ENCODE results near the gene APAF1. TPM values are rescaled to one million over a fixed set of nuclear protein-coding genes. Genes with fewer than 3 reads are reported as not detected.

Gene APAF1
- total and polyA plus RNA-seq, 10 of the 15 experiments (the other 5 are each of a cell fraction or from before 2014, with no cell fraction given): 4.2 to 19.1 (median 14.2) TPM

DNA sequence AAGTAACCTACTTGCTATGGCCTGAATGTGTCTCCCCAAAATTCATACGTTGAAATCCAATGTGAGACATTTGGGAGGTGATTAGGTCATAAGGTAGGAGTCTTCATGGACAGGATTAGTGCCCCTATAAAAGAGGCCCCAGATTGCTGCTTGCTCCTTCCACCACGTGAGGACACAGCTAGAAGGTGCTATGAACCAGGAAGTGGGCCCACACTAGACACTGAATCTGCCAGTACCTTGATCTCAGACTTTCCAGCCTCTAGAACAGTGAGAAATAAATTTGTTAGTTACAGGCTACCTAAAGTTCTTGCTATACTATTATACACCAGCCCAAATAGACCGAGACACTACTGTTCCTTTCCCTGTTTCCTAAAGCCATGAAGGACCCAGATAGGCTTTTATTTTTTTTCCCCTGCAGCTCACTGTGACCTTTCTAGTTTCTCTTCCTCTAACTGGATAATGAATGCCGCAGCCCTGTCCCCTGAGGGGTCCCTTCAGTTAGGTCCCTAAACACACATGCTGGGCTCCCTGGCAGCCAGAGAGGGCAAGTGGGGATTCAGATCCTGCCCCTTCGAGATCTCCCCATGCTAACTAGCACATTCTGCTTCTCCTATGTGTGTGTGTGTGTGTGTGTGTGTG is 32.3 kb upstream of the APAF1 start (continued):
- TF ChIP-seq NBN (IDR thresholded peaks at IDR 0.05) (peak; percentile 69; the same call in 1 of the 2 replicates), RFX5 (IDR thresholded peaks at IDR 0.05; ENCODE audit: low read depth, low read length) (no peak), NFIC (IDR thresholded peaks at IDR 0.05; ENCODE audit: low read depth, low read length) (no peak), NFYA (IDR thresholded peaks at IDR 0.05; ENCODE audit: borderline replicate concordance, low read depth, low read length) (no peak), JUND (IDR thresholded peaks at IDR 0.05; ENCODE audit: low read depth, low read length) (no peak), HCFC1 (IDR thresholded peaks at IDR 0.05; ENCODE audit: low read length) (no peak), MYC (IDR thresholded peaks at IDR 0.05; ENCODE audit: insufficient read depth, insufficient read length, insufficient replicate concordance, low read length, severe bottlenecking) (no peak), TCF7 (IDR thresholded peaks at IDR 0.05; ENCODE audit: borderline replicate concordance) (no peak), STAT1 (conservative IDR thresholded peaks at IDR 0.05) (no peak), ZNF384 (IDR thresholded peaks at IDR 0.05; ENCODE audit: borderline replicate concordance, low read depth, low read length) (peak; percentile 86), POLR2AphosphoS2 (IDR thresholded peaks at IDR 0.05; ENCODE audit: low read depth, low read length) (no peak), IKZF1 (conservative IDR thresholded peaks at IDR 0.05) (peak; percentile 66), GABPA (IDR thresholded peaks at IDR 0.05; ENCODE audit: low read depth) (no peak), FOXM1 (IDR thresholded peaks at IDR 0.05; ENCODE audit: low read depth, low read length) (no peak), SMAD5 (IDR thresholded peaks at IDR 0.05; ENCODE audit: low read depth) (no peak)
- TF ChIP-seq, protein P1, sequence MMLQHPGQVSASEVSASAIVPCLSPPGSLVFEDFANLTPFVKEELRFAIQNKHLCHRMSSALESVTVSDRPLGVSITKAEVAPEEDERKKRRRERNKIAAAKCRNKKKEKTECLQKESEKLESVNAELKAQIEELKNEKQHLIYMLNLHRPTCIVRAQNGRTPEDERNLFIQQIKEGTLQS (IDR thresholded peaks at IDR 0.05; ENCODE audit: borderline replicate concordance, extremely low read depth, low read depth, low read length): no peak
- TF ChIP-seq, protein P2, sequence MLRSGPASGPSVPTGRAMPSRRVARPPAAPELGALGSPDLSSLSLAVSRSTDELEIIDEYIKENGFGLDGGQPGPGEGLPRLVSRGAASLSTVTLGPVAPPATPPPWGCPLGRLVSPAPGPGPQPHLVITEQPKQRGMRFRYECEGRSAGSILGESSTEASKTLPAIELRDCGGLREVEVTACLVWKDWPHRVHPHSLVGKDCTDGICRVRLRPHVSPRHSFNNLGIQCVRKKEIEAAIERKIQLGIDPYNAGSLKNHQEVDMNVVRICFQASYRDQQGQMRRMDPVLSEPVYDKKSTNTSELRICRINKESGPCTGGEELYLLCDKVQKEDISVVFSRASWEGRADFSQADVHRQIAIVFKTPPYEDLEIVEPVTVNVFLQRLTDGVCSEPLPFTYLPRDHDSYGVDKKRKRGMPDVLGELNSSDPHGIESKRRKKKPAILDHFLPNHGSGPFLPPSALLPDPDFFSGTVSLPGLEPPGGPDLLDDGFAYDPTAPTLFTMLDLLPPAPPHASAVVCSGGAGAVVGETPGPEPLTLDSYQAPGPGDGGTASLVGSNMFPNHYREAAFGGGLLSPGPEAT (IDR thresholded peaks at IDR 0.05; ENCODE audit: low read depth): peak; percentile 77; the same call in 1 of the 2 replicates
- TF ChIP-seq, protein P3, sequence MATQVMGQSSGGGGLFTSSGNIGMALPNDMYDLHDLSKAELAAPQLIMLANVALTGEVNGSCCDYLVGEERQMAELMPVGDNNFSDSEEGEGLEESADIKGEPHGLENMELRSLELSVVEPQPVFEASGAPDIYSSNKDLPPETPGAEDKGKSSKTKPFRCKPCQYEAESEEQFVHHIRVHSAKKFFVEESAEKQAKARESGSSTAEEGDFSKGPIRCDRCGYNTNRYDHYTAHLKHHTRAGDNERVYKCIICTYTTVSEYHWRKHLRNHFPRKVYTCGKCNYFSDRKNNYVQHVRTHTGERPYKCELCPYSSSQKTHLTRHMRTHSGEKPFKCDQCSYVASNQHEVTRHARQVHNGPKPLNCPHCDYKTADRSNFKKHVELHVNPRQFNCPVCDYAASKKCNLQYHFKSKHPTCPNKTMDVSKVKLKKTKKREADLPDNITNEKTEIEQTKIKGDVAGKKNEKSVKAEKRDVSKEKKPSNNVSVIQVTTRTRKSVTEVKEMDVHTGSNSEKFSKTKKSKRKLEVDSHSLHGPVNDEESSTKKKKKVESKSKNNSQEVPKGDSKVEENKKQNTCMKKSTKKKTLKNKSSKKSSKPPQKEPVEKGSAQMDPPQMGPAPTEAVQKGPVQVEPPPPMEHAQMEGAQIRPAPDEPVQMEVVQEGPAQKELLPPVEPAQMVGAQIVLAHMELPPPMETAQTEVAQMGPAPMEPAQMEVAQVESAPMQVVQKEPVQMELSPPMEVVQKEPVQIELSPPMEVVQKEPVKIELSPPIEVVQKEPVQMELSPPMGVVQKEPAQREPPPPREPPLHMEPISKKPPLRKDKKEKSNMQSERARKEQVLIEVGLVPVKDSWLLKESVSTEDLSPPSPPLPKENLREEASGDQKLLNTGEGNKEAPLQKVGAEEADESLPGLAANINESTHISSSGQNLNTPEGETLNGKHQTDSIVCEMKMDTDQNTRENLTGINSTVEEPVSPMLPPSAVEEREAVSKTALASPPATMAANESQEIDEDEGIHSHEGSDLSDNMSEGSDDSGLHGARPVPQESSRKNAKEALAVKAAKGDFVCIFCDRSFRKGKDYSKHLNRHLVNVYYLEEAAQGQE (IDR thresholded peaks at IDR 0.05; ENCODE audit: low read depth, low read length): no peak
- TF ChIP-seq, protein P4, sequence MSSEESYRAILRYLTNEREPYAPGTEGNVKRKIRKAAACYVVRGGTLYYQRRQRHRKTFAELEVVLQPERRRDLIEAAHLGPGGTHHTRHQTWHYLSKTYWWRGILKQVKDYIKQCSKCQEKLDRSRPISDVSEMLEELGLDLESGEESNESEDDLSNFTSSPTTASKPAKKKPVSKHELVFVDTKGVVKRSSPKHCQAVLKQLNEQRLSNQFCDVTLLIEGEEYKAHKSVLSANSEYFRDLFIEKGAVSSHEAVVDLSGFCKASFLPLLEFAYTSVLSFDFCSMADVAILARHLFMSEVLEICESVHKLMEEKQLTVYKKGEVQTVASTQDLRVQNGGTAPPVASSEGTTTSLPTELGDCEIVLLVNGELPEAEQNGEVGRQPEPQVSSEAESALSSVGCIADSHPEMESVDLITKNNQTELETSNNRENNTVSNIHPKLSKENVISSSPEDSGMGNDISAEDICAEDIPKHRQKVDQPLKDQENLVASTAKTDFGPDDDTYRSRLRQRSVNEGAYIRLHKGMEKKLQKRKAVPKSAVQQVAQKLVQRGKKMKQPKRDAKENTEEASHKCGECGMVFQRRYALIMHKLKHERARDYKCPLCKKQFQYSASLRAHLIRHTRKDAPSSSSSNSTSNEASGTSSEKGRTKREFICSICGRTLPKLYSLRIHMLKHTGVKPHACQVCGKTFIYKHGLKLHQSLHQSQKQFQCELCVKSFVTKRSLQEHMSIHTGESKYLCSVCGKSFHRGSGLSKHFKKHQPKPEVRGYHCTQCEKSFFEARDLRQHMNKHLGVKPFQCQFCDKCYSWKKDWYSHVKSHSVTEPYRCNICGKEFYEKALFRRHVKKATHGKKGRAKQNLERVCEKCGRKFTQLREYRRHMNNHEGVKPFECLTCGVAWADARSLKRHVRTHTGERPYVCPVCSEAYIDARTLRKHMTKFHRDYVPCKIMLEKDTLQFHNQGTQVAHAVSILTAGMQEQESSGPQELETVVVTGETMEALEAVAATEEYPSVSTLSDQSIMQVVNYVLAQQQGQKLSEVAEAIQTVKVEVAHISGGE (CRISPR knock-in tag; IDR thresholded peaks at IDR 0.05): no peak
